ENCODE data around the gene ADCY1.

Gene ADCY1

DNA sequence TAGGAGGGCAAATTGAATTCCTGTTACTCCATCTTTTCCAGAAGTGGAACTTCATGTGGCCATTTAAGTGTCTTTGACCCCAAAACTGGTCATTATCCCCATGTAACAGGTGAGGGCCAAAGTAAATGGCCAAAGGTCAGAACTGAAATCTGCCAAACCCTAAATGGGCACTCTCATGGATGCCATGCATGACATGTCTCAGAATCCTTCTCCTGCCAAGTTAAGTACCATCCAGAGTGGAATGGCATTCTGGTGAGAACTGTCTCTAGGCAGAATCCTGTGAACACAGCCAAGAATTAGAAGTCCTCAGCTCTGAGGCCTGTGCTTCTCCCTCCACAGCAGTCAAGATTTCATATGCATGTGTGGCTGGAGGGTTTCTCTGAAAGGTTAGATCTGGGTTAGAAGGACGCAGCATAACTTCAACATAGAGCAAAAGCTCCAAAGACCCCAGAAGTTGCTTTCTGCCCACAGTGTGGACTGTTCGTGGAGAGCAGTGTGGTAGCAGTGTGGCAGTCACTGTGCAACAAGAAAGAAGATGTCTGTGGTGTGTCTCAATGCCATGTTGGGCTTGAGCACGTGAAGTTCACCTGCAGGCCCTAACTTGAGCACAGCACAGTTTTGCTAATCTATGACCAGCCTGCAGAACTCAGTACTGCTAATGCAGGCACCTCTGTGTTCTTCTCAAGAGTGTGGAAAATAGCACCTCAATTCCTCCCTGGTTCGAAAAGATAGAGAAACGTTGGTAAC is 121.3 kb downstream of the ADCY1 start:
- DNase-seq (ENCODE audit: low read depth) = no peak

DNA sequence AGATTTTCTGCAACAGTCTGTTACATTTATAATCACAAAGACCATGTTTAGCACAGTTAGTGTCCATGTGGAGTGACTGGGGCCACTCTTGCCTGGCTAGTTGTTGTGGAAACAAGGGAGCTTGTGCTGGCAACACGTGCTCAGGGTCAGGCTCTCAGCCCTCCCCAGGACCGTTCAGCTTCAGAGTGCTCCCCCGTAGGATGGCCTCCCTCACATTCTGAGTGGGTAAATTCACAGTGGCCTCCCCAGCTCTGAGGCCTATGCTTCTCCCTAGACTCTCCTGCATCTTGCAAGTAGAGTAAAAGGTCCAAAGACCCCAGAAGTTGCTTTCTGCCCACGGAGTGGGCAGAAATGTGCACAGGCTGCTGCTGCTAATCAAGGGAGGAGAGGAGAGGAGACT is 122.3 kb downstream of the ADCY1 start:
- no peak for DNase-seq (ENCODE audit: low read depth)

DNA sequence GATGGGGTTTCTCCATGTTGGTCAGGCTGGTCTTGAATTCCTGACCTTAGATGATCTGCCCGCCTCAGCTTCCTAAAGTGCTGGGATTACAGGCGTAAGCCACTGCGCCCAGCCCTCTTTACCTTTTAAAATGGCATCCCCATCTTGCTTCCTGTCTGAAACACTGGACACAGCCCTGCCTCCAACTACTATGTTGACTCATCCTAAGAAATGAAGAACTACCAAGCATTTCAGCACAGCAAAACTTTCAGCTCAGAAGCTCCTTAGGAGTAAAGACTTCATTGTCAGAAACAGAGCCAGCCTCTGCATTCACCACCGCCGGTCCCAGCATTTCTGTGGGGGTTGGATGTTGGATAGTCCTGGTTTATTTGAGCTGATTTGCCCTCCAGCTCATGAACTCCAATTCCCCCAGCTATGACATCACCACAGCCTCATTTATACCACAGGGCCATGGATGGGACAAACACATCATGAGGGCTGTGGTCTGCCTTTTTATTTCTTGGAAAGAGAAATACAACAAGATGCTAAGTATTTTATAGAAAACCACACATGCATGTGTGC is 123.5 kb downstream of the ADCY1 start:
- DNase-seq (ENCODE audit: low read depth) = no peak

DNA sequence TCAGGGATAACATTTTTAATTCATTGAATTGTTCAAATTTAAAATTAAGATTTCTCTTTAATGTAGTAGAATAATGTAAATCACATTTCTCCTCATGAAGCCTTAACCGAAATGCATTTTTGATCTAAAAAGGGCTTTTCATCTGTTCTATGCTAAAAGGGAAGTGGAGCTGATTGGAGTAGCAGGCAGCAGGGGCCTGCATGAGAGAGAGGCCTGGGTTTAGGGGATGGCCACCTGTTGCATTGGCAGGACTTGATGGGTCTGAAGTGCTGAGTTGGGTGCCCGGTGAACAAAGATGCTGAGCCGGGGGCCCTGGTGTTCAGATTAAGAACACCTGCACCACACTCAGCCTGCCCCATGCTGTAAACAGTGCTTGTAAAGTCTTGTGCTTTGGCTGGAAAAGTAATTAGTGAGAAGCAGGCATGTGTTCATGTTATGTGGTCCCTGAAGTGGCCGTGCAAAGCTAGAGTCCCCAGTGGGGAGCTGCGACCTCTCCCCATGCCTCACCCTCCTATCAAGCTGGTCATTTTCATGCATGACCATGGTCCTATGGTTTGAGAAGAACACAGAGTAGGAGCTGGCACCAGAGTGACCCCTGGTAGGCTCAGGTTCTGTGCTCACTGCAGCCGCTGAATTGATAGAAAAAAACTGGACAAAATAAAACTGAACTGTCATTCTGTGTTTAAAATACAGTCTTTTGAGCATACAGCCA is 124.3 kb downstream of the ADCY1 start:
- no peak for DNase-seq (ENCODE audit: low read depth)

DNA sequence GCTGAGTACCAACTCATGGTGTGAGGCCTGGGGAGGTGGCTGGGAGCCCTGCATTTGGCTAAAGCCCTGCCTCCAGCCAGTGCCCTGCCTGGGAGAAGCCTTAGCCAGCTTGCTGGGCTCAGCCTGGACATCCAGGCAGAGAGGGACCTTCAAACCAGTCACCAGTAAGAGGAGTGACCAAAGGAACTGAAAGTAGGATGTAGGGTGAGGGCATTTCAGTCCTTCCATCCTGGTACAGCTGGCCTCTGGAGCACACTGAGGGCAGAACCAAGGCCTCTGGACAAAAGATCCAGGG is 124.8 kb downstream of the ADCY1 start:
- no peak for DNase-seq (ENCODE audit: low read depth)

DNA sequence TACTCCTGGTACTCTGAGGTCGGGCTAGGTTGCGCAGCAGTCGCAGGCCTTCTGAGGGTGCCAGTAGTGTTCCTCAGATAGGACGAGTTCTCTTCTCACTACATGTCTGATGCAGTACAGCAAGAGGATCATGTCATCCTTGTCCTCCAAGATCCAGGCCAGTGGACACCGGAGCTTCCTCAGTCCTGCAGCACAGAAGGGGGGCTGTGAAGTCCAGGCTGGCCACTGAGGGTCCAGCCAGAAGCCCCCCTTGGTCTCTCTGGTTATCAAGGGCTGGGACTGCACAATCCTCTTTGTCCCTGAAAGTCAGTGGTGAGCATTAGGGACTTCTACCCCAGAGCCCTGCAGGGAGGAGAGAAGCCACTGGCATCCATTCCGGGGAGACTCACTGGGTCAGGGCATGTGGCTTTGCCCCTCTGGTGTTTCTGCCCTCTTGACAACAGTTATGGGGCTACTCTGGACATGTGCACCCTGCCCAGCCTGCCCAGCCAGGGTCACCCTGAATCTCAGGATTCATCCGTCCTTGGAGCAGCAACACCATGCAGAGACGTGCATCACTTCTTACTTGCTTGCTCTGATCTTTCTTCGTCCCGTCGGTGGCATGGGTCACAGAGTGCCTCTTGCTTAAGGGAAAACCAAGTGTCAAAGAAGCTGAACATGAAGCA is 125.7 kb downstream of the ADCY1 start:
- DNase-seq (ENCODE audit: low read depth) = no peak

DNA sequence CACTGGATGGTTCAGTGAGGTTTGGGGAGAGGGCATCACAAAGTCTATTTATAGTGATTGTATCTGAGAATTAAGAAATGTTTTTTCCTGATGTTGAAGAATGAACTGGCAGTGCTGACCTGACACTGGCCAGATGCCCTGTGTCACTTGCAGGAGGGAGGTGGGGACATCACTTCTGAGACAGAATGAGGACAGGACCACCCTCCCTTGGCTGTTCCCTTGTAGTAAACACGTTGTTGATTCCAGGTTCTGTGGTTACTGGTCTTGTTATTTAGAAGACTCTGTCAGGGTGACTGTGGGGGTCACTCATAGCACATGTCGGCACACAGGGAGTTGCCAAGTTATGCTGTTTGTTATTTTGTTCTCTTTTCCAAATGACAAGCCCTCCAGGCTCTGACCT is 126.4 kb downstream of the ADCY1 start:
- DNase-seq (ENCODE audit: low read depth) = no peak

DNA sequence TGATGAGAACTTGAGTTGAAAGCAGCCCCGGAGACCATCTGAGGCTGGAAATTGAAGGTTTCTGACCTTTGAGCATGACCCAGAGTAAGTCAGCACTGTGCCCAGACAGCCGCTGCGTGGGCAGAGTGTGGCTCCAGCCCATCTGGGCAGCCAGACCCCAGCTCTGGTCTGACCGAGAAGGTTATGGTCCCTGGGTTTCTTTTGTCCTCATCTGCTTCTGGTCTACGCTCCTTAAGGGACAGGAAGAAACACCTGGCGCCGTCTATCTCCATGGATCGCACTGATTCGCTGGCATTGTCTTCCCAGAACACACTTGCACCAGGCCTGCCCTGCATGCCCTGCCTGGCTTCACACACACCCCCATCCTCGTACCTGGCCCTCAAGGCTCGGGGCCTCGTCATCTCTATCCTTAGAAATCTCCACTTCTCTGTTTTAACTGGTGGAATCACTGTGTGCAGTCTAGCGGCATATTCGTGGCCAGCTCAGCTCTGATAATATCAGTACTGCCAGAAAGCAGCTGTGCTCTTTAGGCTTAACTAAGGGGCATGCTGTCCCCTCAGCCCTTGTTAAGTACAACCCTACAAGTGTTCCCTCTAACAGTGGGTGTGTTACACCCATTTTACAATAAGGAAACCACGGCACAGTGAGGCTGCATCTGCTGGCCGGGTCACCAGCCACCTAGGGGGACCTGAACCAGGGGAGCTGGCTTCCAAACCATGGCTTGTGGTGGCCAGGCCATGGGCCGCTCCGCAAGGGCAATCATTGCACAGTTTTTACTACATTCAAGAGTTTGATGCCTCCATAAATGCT is 127.7 kb downstream of the ADCY1 start:
- DNase-seq (ENCODE audit: low read depth) = no peak

DNA sequence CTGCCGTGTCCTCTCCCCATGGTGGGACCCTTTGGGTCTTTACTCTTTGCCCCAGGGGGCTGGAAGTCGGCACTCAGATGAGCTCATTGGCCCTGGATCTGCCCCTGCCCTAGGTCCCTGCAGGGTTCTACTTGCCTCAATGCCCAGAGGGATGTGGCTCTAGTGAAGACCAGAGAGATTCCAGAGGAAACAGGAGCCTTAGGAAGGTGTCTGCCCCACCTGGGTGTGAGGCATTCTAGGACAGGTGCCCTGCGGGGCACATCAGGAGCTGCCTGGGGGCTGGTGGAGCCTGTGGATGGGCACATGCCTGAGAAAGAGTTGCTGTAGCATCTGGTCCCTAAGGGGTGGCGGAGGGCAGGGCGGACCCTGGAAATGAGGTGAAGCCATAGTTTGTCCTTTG is 128.6 kb downstream of the ADCY1 start:
- DNase-seq (ENCODE audit: low read depth) = no peak

DNA sequence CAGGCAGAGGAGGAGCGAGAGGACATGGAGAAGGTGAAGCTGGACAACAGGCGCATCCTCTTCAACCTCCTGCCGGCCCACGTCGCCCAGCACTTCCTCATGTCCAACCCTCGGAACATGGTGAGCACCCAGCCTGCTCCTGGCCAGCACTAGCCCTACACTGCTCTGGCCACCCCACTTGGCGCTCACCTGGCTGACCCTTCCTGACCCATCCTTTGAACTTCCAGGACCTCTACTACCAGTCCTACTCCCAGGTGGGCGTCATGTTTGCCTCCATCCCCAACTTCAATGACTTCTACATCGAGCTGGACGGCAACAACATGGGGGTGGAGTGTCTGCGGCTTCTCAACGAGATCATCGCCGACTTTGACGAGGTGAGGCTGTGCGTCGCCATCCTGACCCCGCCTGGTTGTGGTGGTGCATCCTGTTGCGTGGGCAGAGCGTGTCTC is 129.2 kb downstream of the ADCY1 start:
- DNase-seq (ENCODE audit: low read depth) = no peak

DNA sequence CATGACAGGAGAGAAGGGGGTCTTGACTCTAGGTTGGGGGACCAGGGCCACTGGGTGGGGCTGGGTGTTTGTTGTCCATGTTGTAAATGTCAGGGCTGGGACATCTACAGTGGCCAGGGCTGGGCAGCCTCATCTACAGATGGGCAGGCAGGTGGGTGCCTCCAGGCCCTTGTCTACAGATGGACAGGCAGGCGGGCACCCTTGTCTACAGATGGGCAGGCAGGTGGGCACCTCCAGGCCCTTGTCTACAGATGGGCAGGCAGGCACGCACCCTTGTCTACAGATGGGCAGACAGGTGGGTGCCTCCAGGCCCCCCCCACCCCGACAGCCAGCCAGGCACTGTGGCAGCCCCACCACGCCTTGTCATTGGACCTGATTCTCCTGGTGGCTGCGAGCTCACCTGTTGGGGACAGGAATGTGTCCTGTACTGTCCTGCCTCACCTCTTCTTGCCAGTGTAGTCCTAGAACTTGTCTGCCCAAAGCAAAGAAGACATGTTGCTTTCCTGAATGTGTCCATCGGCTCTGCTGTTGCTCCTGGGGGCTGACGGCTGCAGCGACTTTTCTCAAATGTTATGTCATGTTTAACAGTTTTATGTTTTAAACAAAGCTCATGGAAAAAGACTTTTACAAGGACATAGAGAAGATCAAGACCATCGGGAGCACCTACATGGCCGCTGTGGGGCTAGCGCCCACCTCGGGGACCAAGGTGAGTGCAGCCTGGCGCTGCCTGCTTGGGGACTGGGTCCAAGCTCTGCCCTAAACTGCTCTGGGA is 129.9 kb downstream of the ADCY1 start:
- DNase-seq (ENCODE audit: low read depth) = no peak

DNA sequence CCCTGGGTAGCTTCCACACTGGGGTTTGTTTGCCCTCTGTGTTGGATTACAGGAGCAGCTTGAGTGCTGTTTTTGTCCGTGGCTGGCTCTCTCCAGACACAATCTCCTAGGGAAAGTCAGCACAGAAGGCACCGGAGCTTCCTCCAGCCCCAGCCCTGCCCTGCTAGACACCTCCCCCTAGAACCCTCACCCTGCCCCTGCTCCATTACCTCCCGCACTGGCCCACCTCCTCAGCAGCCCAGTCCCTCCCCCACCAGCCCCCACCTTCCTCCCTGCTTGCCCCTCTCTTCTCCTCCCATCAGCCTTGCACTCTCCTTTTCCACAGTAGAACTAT is 130.5 kb downstream of the ADCY1 start:
- DNase-seq (ENCODE audit: low read depth) = no peak

DNA sequence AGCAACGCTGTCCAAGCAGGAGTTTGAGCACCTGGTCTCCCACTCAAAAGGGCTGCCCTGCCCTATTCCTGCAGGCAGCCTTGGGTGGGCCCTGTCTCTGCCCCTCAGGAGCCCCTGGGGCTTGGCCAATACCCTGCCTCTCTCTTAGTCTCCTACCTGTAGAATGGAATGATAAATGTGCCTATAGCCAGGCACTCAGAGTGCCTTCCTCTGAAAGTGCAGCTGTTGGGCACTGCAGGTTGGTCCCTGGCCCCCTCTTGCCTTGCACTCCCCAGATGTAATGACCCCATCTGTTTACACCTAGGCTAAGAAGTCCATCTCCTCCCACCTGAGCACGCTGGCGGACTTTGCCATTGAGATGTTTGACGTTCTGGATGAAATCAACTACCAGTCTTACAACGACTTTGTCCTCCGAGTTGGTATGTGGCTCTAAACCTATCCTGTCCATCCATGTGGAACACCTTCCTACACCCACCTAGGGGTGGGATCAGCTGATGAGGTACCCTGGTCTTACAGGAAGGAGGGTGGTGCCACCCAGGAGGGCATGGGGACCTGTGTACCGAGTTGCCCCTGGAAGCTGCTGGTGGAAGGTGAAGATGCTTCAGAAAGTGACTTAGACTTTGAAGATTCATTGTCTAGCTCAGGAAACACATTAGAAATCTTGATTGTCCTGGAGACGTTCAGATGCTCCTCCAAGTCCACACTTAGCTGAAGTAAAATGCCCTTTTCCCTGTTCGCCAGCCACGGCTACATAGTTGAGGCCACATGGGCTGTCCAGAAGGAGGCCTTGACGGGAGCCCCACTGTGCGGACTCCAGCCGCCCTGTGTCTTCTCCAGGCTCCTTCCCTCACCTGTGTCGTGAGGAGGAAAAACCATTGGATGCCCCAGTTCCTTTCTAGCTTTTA is 134.1 kb downstream of the ADCY1 start:
- no peak for DNase-seq (ENCODE audit: low read depth)

DNA sequence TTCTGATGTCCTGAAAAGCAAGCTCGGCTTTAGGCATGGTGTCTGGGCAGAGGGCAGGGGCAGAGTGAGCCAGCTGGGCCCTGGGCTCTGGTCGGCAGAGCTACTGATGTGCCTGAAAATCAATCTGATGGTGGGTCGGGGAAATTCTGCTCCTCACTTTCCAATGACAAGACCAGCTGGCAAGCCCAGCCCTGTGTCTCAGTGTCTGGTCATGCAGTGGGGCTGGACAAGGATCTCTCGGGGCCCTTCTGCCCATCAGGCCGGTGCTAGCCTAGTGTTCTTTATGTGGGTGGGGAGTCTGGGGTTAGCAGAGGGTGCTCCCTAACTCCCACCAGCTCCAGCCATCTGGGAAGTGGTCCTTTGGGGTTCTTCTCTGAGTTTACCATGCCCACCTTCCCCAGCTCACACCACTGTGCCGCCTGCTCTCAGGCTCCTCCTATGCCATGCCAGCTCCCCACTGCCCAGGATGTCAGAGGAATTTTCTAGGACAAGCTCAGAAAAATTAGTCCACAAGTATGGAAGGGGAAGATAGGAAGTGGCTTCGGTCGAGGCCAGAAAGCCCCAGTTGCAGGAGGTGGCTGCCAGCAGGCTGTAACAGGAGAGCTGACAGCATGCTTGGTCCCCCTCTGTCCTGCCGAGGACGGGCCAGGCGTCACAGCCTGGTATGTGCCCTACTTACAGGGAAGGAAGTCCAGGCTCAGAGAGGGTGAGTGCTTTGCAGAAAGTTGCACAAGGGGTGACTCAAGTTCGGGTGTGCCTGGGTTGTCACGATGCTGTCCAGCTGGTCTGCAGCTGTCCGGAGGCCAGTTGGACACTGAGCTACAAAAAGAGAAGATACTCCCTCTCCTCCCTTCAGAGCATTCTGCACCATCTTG is 135.2 kb downstream of the ADCY1 start:
- DNase-seq (ENCODE audit: low read depth) = no peak

DNA sequence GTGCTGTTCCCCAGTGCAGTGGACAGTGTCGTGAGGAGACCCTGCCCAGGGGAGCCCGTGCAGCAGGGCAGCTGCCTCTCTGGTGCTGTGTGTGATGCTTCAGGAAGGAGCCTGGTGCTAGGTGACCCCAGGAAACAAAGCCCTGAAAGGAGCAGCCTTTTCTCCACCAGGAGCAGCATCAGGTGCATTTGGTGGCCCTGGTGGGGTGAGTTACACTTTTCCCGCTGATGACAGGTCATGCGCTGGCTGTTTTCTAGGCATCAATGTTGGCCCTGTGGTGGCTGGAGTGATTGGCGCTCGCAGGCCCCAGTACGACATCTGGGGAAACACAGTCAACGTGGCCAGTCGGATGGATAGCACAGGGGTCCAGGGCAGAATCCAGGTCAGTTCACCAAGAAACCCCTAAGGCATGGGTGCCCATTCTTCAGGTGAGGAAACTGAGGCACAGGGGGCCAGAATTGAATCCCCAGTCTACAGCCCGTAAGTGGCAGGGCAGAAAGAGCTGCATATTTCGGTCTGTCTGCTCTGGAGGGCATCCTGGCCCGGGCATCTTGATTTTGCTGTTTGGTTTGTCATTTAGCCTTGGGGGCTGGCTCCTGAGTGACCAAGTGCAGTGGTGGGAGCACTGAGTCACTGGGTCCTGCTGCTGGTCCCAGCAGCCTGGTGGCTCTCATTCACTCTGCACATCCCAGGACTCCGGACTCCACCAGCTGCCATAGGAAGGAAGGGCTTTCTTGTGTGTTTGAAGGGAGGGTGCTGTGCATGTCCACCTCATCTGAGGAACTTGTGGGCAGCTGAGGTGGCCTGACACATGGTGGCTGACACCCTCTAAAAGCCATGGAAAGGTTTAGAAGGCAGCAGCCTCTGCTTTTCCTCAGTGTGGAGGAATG is 136.3 kb downstream of the ADCY1 start:
- DNase-seq (ENCODE audit: low read depth) = no peak

DNA sequence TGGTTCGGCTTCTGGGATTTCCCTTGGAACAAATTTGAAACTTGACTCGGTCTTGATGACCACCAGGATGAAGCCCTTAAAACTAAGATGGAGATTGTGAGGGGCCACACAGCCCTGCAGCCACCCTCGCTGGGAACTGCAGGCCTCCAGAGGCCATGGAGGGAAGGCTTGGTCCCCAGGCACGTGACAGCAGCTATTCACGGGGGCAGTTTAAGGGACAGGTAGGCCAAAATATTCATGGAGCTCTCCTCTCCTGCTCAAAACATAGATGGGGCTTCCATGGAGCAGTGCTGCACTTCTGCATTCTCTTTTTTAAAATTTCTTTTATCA is 137.0 kb downstream of the ADCY1 start:
- DNase-seq (ENCODE audit: low read depth) = no peak

DNA sequence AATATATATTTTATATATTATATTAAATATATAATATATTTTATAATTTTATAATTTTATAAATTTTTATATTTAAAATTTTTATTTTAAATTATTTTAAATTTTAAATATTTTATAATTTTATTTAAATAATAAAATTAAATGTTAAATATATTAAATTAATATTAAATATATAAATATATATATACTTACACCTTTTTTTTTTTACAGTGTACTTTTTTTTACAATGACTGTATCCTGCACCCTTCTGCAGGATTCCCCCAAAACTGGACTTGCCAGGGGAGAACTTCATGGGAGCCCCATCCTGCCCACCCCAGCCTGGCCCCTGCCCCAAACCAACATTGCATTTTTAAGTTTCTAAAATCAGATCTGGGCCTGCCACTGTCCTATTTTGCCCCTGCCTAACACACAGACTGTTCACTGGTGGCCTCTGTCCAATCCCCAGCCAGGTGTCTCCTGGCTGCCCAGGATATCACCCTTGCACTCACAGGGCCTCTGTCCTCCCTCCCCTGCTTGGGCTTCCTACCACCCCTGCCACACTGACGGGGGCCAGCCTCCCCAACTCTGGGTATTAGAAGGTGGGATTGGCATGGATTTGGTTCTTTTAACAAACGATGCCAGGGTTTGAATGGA is 138.0 kb downstream of the ADCY1 start:
- DNase-seq (ENCODE audit: low read depth) = no peak
